Measurements from ENCODE around the gene RNF138. TPM values are rescaled to one million over a fixed set of nuclear protein-coding genes. Genes with fewer than 3 reads are reported as not detected.

The RNF138 gene
- total and polyA plus RNA-seq, 10 of the 15 experiments (the other 5 are each of a cell fraction or from before 2014, with no cell fraction given) = 24.2 to 75.2 (median 40.1) TPM

GRCh38 chr18:32083781-32084180 is 7.9 kb upstream of the RNF138 start:
- ChIA-PET POLR2A (interaction anchor here (0.6 kb wide), 1 partner anchor 33 kb away, joined by 3 read pairs; no protein-coding TSS in a partner anchor), RAD21 (ENCODE audit: unreplicated experiment) (no interaction called here), SMC1A (ENCODE audit: uncharacterized antibody, unreplicated experiment) (interaction anchor here (1.1 to 1.8 kb wide), 2 partner anchors 59 to 658 kb away, joined by 3 to 4 read pairs; no protein-coding TSS in a partner anchor), CTCF (interaction anchor here (1.3 to 3.3 kb wide), 2 partner anchors 12 to 74 kb away, joined by 3 to 15 read pairs; no protein-coding TSS in a partner anchor)
- H2AFZ ChIP-seq (ENCODE audit: control insufficient read depth, low read depth, low read length) = no peak overlapping the region
- TF ChIP-seq, protein P1, sequence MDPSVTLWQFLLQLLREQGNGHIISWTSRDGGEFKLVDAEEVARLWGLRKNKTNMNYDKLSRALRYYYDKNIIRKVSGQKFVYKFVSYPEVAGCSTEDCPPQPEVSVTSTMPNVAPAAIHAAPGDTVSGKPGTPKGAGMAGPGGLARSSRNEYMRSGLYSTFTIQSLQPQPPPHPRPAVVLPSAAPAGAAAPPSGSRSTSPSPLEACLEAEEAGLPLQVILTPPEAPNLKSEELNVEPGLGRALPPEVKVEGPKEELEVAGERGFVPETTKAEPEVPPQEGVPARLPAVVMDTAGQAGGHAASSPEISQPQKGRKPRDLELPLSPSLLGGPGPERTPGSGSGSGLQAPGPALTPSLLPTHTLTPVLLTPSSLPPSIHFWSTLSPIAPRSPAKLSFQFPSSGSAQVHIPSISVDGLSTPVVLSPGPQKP (IDR thresholded peaks at IDR 0.05; ENCODE audit: low read depth, low read length) = no peak
- TF ChIP-seq PML (IDR thresholded peaks at IDR 0.05; ENCODE audit: low read length) (no peak), RAD21 (IDR thresholded peaks at IDR 0.05; ENCODE audit: insufficient read depth, low read depth, low read length) (no peak), BHLHE40 (IDR thresholded peaks at IDR 0.05; ENCODE audit: borderline replicate concordance in 1 of 2, low read depth in 2 of 2, low read length in 1 of 2) (no peak), JUNB (IDR thresholded peaks at IDR 0.05) (no peak), EGR1 (IDR thresholded peaks at IDR 0.05; ENCODE audit: borderline replicate concordance in 1 of 2, low read depth in 2 of 2, low read length in 2 of 2) (no peak), NFYB (IDR thresholded peaks at IDR 0.05; ENCODE audit: insufficient read depth, low read depth, low read length) (no peak), ASH2L (IDR thresholded peaks at IDR 0.05; ENCODE audit: borderline replicate concordance, low read depth) (no peak), CEBPB (IDR thresholded peaks at IDR 0.05; ENCODE audit: borderline replicate concordance in 1 of 2, low read depth in 2 of 2, low read length in 2 of 2) (no peak), STAT3 (IDR thresholded peaks at IDR 0.05; ENCODE audit: low read depth, low read length) (no peak), RELB (IDR thresholded peaks at IDR 0.05; ENCODE audit: low read depth) (no peak)
- TF ChIP-seq, protein P2, sequence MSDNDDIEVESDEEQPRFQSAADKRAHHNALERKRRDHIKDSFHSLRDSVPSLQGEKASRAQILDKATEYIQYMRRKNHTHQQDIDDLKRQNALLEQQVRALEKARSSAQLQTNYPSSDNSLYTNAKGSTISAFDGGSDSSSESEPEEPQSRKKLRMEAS (IDR thresholded peaks at IDR 0.05; ENCODE audit: low read depth, low read length) = no peak
- H3K9me3 ChIP-seq (replicated peaks; ENCODE audit: control insufficient read depth, insufficient read depth, low read length) = no peaks in the 10 kb centered on the region; the same call in 2 of the 3 replicates
- no peak overlapping the region for H3K4me2 ChIP-seq (ENCODE audit: control insufficient read depth, insufficient read depth)
- H3K79me2 ChIP-seq (ENCODE audit: control insufficient read depth, insufficient read depth, low read length) = no peaks in the 10 kb centered on the region
- peaks cover 7% of the 10 kb centered on the region; the same call in 1 of the 2 replicates for H3K4me1 ChIP-seq (ENCODE audit: control insufficient read depth, insufficient read depth, low read length)
- H3K4me3 ChIP-seq = no peak overlapping the region
- FAIRE-seq (no peak), DNase-seq (ENCODE audit: low read depth, low spot score) (no peak), ATAC-seq (no peak)
- 96% methylated on average over 8 of the region's 8 CpGs for WGBS (ENCODE audit: insufficient coverage, insufficient replicate concordance, low lambda C conversion rate, missing lambda C conversion rate)
- BruUV-seq (replicated peaks) = no TSS peak
- in situ Hi-C loops (cut with MboI) = no loop called here
- H3K36me3 ChIP-seq (ENCODE audit: control insufficient read depth in 2 of 2, insufficient read depth in 2 of 2, low read length in 1 of 2) = no peaks in the 10 kb centered on the region
- H3K27ac ChIP-seq (ENCODE audit: control insufficient read depth, insufficient read depth) = no peak overlapping the region
- H3K27me3 ChIP-seq (replicated peaks in 1 of 2; ENCODE audit: control insufficient read depth in 2 of 2, insufficient read depth in 2 of 2, low read length in 1 of 2) = no peaks in the 10 kb centered on the region
- H4K20me1 ChIP-seq (ENCODE audit: control insufficient read depth, insufficient read depth) = no peaks in the 10 kb centered on the region
- H3K9ac ChIP-seq (ENCODE audit: control insufficient read depth, insufficient read depth, low read length) = no peak overlapping the region
- intact Hi-C loops (cut with micrococcal nuclease; ENCODE audit: unreplicated experiment) = no loop called here
